ENCODE data around the gene COL5A1.

The COL5A1 gene

GRCh38 chr9:134858051-134858841, 216.6 kb downstream of the COL5A1 start:
- DNase-seq (ENCODE audit: low spot score): no peak

GRCh38 chr9:134860510-134860909, 218.9 kb downstream of the COL5A1 start:
- DNase-seq (ENCODE audit: low spot score): no peak

- no peak for DNase-seq (ENCODE audit: low spot score)
Observed at GRCh38 chr9:134861595-134862334, 220.2 kb downstream of the COL5A1 start.

- no peak for DNase-seq (ENCODE audit: low spot score)
Observed at GRCh38 chr9:134863306-134863902, 221.8 kb downstream of the COL5A1 start.

- DNase-seq (ENCODE audit: low spot score): no peak
Observed at GRCh38 chr9:134863941-134864820, 222.6 kb downstream of the COL5A1 start.

- no peak for DNase-seq (ENCODE audit: low spot score)
Observed at GRCh38 chr9:134864821-134865190, 223.2 kb downstream of the COL5A1 start.

GRCh38 chr9:134867917-134868750, 226.5 kb downstream of the COL5A1 start:
- no peak for DNase-seq (ENCODE audit: low spot score)

- peak; percentile 37 for DNase-seq (ENCODE audit: low spot score)
Observed at GRCh38 chr9:134868751-134869553, 227.3 kb downstream of the COL5A1 start.

- no peak for DNase-seq (ENCODE audit: low spot score)
Observed at GRCh38 chr9:134869554-134870300, 228.1 kb downstream of the COL5A1 start.

- no peak for DNase-seq (ENCODE audit: low spot score)
Observed at GRCh38 chr9:134870301-134870694, 228.7 kb downstream of the COL5A1 start.

GRCh38 chr9:134870746-134871662, 229.4 kb downstream of the COL5A1 start:
- DNase-seq (ENCODE audit: low spot score): no peak

- no peak for DNase-seq (ENCODE audit: low spot score)
Observed at GRCh38 chr9:134871697-134872340, 230.2 kb downstream of the COL5A1 start.

- peak; percentile 15 for DNase-seq (ENCODE audit: low spot score)
Observed at GRCh38 chr9:134872482-134873231, 231.1 kb downstream of the COL5A1 start.

GRCh38 chr9:134875371-134875770, 233.8 kb downstream of the COL5A1 start:
- DNase-seq (ENCODE audit: low spot score): no peak

GRCh38 chr9:134877541-134877940, 235.9 kb downstream of the COL5A1 start:
- DNase-seq (ENCODE audit: low spot score): no peak

GRCh38 chr9:134879664-134880483, 238.3 kb downstream of the COL5A1 start:
- no peak for DNase-seq (ENCODE audit: low spot score)
